Ovary (tissue), 3 donors: ENCODE results near the gene CDC42SE2.

ENCODE experiments used
- CTCF ChIP-seq, 3 donors: fragments of 450-650 bp in 2 of 3; fragments of 200-600 bp in 1 of 3; IDR thresholded peaks; one replicate each; pipeline versions ENCODE4 v1.5.1 to v1.8.0; 2016 to 2022; ENCODE audit warnings: antibody characterized with exemption in 3 of 3, mild to moderate bottlenecking in 1 of 3
- EP300 ChIP-seq: sonication (generic); formaldehyde crosslinking; IDR thresholded peaks from one replicate; pipeline ENCODE4 v1.6.1; 2017; ENCODE audit warnings: antibody characterized with exemption
- POLR2A ChIP-seq: fragments of 450-650 bp; IDR thresholded peaks from one replicate; pipeline ENCODE4 v1.6.1; 2017; ENCODE audit warnings: antibody characterized with exemption, mild to moderate bottlenecking, moderate library complexity
- donor health status: DM: no; HTN: no; CAD: no.

GRCh38 chr5:131281868-131282234 lies 18.0 kb downstream of the CDC42SE2 start:
- TF ChIP-seq CTCF (IDR thresholded peaks at IDR 0.05) (no peak), POLR2A (no peak), EP300 (no peak)
